ENCODE measurements around the gene COL18A1. TPM values are rescaled to one million over a fixed set of nuclear protein-coding genes. Genes with fewer than 3 reads are reported as not detected.
"Not testable (repeated sequence)": the region's sequence is repeated elsewhere in the genome, so short reads cannot be mapped to it uniquely, and the experiment has no call there.

Gene COL18A1
- total RNA-seq, 1 donor from 2014 or later, result 271 TPM

DNA sequence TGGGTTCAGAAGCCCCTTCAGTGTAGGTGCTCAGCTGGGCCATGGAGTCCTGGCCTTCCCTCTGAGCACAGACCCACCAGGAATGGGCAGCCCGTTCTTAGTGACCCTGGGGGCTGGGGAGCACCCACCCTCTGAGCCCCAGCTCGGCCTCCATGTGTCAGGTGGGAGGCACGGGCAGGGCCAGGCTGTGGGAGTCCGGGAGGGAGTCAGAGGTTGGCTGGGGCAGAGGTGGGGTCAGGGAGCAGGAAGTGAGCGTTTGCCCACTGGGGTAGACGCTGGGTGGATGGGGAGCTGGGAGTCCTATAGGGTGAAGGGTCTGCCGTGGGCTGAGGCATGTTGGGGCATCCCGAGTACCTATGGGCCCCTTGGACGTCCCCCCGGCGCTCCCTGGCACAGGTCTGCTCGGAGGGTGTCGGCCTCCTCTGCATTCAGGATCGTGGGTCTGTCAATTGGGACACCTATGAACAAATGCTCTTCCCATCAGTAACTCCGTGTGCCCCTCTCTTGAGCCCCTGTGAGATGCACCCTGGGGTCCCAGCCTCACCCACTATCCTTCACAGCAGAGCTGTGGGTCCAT, 30.5 kb downstream of the COL18A1 start:
- Mint-ChIP-seq H3K27ac (peak overlapping the region; percentile 59), H3K9me3 (ENCODE audit: low read depth) (no peaks in the 10 kb centered on the region), H3K4me1 (ENCODE audit: low read depth) (peaks cover 22% of the 10 kb centered on the region), H3K36me3 (ENCODE audit: insufficient read depth) (peaks cover 2% of the 10 kb centered on the region), H3K27me3 (no peaks in the 10 kb centered on the region), H3K4me3 (ENCODE audit: low read depth) (no peak overlapping the region)
- TF ChIP-seq, protein P1, sequence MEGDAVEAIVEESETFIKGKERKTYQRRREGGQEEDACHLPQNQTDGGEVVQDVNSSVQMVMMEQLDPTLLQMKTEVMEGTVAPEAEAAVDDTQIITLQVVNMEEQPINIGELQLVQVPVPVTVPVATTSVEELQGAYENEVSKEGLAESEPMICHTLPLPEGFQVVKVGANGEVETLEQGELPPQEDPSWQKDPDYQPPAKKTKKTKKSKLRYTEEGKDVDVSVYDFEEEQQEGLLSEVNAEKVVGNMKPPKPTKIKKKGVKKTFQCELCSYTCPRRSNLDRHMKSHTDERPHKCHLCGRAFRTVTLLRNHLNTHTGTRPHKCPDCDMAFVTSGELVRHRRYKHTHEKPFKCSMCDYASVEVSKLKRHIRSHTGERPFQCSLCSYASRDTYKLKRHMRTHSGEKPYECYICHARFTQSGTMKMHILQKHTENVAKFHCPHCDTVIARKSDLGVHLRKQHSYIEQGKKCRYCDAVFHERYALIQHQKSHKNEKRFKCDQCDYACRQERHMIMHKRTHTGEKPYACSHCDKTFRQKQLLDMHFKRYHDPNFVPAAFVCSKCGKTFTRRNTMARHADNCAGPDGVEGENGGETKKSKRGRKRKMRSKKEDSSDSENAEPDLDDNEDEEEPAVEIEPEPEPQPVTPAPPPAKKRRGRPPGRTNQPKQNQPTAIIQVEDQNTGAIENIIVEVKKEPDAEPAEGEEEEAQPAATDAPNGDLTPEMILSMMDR (IDR thresholded peaks at IDR 0.05; ENCODE audit: unreplicated experiment), result no peak
- no peak for DNase-seq (ENCODE audit: low spot score, unreplicated experiment)

DNA sequence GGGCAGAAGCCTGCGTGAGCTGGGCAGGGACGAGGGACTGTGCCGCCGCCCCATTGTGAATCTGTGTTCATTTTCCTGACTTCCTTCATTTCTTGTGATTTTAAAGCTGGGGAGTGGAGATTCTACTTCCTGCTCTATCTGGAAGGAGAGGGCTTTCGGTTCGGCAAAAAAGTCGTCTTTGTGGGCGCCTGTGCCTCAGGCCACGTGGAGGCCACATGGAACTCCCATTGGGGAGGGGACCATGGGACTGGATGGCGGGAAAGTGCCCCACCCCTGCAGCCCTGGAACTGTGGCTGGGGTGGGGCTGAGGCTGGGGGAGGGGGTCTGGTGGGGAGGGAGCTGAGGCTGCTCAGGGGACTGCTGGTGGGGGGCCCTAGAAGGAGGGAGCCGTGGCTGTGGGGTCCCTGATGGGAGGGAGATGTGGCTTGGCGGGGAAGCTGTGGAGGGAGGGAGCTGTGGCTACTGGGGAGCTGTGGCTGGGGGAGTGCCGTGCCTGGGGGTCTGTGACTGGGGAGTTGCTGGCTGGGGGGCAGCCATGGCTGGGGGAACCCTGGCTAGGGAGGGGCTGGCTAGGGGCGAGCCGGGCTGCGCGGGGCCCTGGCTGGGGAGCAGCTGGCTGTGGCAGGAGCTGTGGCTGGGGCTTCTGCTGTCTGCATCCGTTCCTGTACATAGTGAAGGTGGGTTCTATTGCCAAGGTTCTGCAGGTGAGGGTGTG, 31.5 kb downstream of the COL18A1 start:
- TF ChIP-seq, protein P1 (IDR thresholded peaks at IDR 0.05; ENCODE audit: unreplicated experiment), result no peak
- H3K4me1 Mint-ChIP-seq (ENCODE audit: low read depth), result peaks cover 15% of the 10 kb centered on the region
- H3K36me3 Mint-ChIP-seq (ENCODE audit: insufficient read depth), result peaks cover 2% of the 10 kb centered on the region
- H3K27me3 Mint-ChIP-seq, result no peaks in the 10 kb centered on the region
- no peak for DNase-seq (ENCODE audit: low spot score, unreplicated experiment)
- no peak overlapping the region for H3K4me3 Mint-ChIP-seq (ENCODE audit: low read depth)
- H3K9me3 Mint-ChIP-seq (ENCODE audit: low read depth), result no peaks in the 10 kb centered on the region
- H3K27ac Mint-ChIP-seq, result peak overlapping the region; percentile 59

DNA sequence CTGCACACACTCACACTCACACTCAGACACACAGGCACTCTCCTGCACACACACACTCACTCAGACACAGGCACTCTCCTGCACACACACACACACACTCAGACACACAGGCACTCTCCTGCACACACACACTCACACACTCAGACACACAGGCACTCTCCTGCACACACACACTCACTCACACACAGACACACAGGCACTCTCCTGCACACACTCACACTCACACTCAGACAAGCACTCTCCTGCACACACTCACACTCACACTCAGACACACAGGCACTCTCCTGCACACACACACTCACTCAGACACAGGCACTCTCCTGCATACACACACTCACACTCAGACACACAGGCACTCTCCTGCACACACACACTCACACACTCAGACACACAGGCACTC, 32.9 kb downstream of the COL18A1 start:
- H3K4me1 Mint-ChIP-seq (ENCODE audit: low read depth); H3K9me3 Mint-ChIP-seq (ENCODE audit: low read depth); H3K27ac Mint-ChIP-seq; DNase-seq (ENCODE audit: low spot score, unreplicated experiment); H3K36me3 Mint-ChIP-seq (ENCODE audit: insufficient read depth); H3K27me3 Mint-ChIP-seq; H3K4me3 Mint-ChIP-seq (ENCODE audit: low read depth): not testable (repeated sequence)

DNA sequence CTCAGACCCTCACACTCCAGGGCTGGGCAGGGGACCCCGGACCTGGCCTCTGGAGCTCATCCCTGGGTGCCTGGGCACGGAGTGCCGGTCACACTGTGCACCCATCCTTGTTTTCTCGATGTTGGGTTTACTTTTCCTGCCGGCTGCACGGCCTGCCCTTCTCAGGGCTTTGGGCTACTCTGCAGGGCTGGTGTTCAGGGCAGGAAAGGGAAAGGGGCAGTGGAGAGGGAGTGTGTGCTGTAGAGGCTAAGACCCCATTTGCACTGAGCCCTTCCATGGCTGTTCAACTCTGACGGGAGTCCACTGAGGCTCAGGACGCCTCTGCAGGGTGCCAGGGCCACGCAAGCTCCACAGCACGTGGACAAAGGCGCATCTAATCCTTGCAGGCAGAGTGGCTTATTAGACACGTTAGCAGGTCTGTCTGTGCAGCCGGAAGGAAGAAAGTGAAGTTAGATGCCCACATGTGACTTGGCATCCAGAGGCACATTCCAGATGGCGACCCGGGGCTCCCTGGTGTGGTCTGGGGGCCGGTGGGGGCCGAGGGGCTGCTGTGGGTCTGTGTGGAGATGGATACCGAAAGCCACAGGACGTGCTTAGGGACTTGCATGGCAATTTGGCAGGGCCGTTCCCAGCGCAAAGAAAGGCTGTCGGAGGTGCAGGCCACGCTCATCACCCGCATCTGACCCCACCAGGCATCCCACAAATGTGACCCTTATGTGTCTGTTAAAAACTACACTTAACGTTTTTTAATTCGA, 33.6 kb downstream of the COL18A1 start:
- H3K36me3 Mint-ChIP-seq (ENCODE audit: insufficient read depth), result peaks cover 3% of the 10 kb centered on the region
- TF ChIP-seq, protein P1 (IDR thresholded peaks at IDR 0.05; ENCODE audit: unreplicated experiment), result no peak
- DNase-seq (ENCODE audit: low spot score, unreplicated experiment), result no peak
- no peak overlapping the region for H3K27ac Mint-ChIP-seq
- no peaks in the 10 kb centered on the region for H3K9me3 Mint-ChIP-seq (ENCODE audit: low read depth)
- peaks cover 2% of the 10 kb centered on the region for H3K4me1 Mint-ChIP-seq (ENCODE audit: low read depth)
- no peak overlapping the region for H3K4me3 Mint-ChIP-seq (ENCODE audit: low read depth)
- H3K27me3 Mint-ChIP-seq, result no peaks in the 10 kb centered on the region

DNA sequence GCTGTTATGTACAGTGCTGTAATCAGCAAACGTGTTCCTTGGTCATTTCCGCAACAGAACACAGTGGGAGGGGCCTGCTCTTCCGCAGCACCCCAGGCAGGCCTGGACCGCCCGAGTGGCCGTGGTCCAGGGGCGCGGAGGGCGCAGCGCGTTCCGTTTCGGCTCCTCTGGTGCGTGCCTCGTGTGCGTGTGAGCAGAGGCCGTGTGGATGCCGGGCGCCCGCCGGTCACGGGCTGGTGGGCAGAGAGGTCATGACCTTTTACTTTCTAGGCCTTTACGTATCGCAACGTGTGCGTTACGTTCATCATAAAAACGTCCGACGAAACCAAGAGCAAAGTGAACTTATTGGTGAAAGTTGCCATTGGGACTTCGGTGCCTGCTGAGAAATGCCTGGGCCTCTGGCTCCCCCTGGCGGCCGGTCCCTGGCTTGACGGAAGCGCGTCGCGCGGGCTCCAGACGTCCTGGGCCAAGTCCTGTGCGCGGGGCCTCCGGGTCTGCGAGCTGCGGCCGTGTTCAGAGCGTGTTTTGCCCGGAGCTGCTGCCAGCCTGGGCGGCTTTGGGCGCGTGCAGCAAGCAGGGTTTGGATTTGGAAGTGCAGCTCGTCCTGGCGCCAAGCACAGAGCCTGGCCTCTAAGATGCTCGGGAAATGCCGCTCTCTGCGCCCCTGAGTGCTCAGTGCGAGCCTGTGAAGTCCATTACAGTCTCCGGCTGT, 34.4 kb downstream of the COL18A1 start:
- peak; percentile 78 for DNase-seq (ENCODE audit: low spot score, unreplicated experiment)
- H3K27me3 Mint-ChIP-seq, result no peaks in the 10 kb centered on the region
- H3K4me1 Mint-ChIP-seq (ENCODE audit: low read depth), result peaks cover 2% of the 10 kb centered on the region
- peaks cover 6% of the 10 kb centered on the region for H3K36me3 Mint-ChIP-seq (ENCODE audit: insufficient read depth)
- no peaks in the 10 kb centered on the region for H3K9me3 Mint-ChIP-seq (ENCODE audit: low read depth)
- H3K27ac Mint-ChIP-seq, result no peak overlapping the region
- H3K4me3 Mint-ChIP-seq (ENCODE audit: low read depth), result no peak overlapping the region
- TF ChIP-seq, protein P1 (IDR thresholded peaks at IDR 0.05; ENCODE audit: unreplicated experiment), result peak; percentile 98

Measured in progenitor cell of endocrine pancreas (in vitro differentiated cells).